Endothelial cell of umbilical vein (primary cell): Measurements from ENCODE around the gene SEC22C.

Experiments used
- EZH2 ChIP-seq: IDR thresholded peaks from 2 replicates; pipeline ENCODE4 v1.6.1; 2012; ENCODE audit warnings: borderline replicate concordance, low read depth, mild to moderate bottlenecking, moderate library complexity, low read length, inconsistent platforms; ENCODE audit not compliant: severe bottlenecking
- FOS ChIP-seq: IDR thresholded peaks from 2 replicates; pipeline ENCODE4 v1.6.1; 2011; ENCODE audit warnings: mild to moderate bottlenecking, low read length, moderate library complexity, borderline replicate concordance; ENCODE audit not compliant: insufficient read depth
- JUN ChIP-seq: IDR thresholded peaks from 2 replicates; pipeline ENCODE4 v1.6.1; 2011; ENCODE audit warnings: borderline replicate concordance, low read depth; ENCODE audit not compliant: insufficient read length, insufficient read depth
- MAX ChIP-seq: IDR thresholded peaks from 2 replicates; pipeline ENCODE4 v1.6.1; 2011; ENCODE audit not compliant: insufficient read depth, insufficient read length
- MYC ChIP-seq: IDR thresholded peaks from one replicate; pipeline ENCODE4 v1.6.1; 2011; ENCODE audit warnings: mild to moderate bottlenecking, low read depth, low read length
- POLR2A ChIP-seq: IDR thresholded peaks from 2 replicates; pipeline ENCODE4 v1.6.1; 2012; ENCODE audit warnings: low read depth, mild to moderate bottlenecking, control low read depth, low read length
- POLR2AphosphoS5 ChIP-seq: IDR thresholded peaks from 2 replicates; pipeline ENCODE4 v1.6.1; 2012; ENCODE audit warnings: low read depth, mild to moderate bottlenecking, control low read depth, low read length, moderate library complexity; ENCODE audit not compliant: insufficient read depth
- TF ChIP-seq, protein P1 (sequence below), 2 donors: IDR thresholded peaks; 1 replicate in 1 of 2; 2 replicates in 1 of 2; pipeline ENCODE4 v1.5.1; 2011; ENCODE audit warnings: low read length in 2 of 2, mild to moderate bottlenecking in 2 of 2, moderate library complexity in 2 of 2, control low read depth in 1 of 2, inconsistent platforms in 1 of 2, low read depth in 1 of 2; ENCODE audit not compliant: insufficient read depth in 1 of 2; ENCODE audit errors: extremely low read depth in 1 of 2

- TF ChIP-seq, protein P1, sequence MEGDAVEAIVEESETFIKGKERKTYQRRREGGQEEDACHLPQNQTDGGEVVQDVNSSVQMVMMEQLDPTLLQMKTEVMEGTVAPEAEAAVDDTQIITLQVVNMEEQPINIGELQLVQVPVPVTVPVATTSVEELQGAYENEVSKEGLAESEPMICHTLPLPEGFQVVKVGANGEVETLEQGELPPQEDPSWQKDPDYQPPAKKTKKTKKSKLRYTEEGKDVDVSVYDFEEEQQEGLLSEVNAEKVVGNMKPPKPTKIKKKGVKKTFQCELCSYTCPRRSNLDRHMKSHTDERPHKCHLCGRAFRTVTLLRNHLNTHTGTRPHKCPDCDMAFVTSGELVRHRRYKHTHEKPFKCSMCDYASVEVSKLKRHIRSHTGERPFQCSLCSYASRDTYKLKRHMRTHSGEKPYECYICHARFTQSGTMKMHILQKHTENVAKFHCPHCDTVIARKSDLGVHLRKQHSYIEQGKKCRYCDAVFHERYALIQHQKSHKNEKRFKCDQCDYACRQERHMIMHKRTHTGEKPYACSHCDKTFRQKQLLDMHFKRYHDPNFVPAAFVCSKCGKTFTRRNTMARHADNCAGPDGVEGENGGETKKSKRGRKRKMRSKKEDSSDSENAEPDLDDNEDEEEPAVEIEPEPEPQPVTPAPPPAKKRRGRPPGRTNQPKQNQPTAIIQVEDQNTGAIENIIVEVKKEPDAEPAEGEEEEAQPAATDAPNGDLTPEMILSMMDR (IDR thresholded peaks at IDR 0.05; ENCODE audit: extremely low read depth in 1 of 2, insufficient read depth in 1 of 2, low read depth in 1 of 2, low read length in 2 of 2): no peak
- TF ChIP-seq MYC (no peak), POLR2A (no peak), EZH2 (no peak), MAX (no peak), POLR2AphosphoS5 (no peak), FOS (no peak), JUN (no peak)
These were observed 83.7 kb downstream of the SEC22C start for GRCh38 chr3:42498034-42498433.
